Prostate gland (tissue), 2 donors: ENCODE data around the gene RFX2.

Experiments
- CTCF ChIP-seq, 4 experiments: fragments of 200-600 bp in 2 of 4; fragments of 450-650 bp in 2 of 4; sonication (generic) in 2 of 4; IDR thresholded peaks; 1 replicate in 3 of 4; 2 replicates in 1 of 4; pipeline ENCODE4 v1.5.1; 2016 to 2019; ENCODE audit warnings: antibody characterized with exemption in 4 of 4, mild to moderate bottlenecking in 2 of 4, moderate library complexity in 2 of 4
- POLR2A ChIP-seq: fragments of 450-650 bp; IDR thresholded peaks from one replicate; pipeline ENCODE4 v1.6.1; 2016; ENCODE audit warnings: antibody characterized with exemption, mild to moderate bottlenecking

GRCh38 chr19:6110360-6110977 is at the start of gene RFX2:
- TF ChIP-seq CTCF (IDR thresholded peaks at IDR 0.05) = peak in 1 of 4 experiments; percentile 27
- peak; percentile 65 for TF ChIP-seq POLR2A
